Adipose tissue (tissue), 3 donors: Measurements from ENCODE around the gene GPC3. TPM values are rescaled to one million over a fixed set of nuclear protein-coding genes. Genes with fewer than 3 reads are reported as not detected.

Experiments used
- H3K27ac ChIP-seq: one replicate; pipeline ENCODE4 v1.5.1; 2013; ENCODE audit warnings: low read depth, low read length
- WGBS, 3 donors: extraction: QIAGEN DNeasy Blood & Tissue Kit; methylation state at CpG; one replicate each; pipeline ENCODE4 v1.1.7; 2013; 5-methylcytosine and 5-hydroxymethylcytosine counted together
- polyA plus RNA-seq, 3 donors: library from polyadenylated mRNA; stranded (reverse); fragments of 200-250 nt; gene quantifications; one replicate each; pipeline ENCODE4 v1.2.3, GENCODE V29; 2013
- donor health status: healthy with polysubstance abuse.
- donor health status: Bipolar disorder and iron deficiency.
- donor health status: healthy.

Gene GPC3
- polyA plus RNA-seq, 3 donors: 5.0 to 58.6 (median 14.1) TPM

DNA sequence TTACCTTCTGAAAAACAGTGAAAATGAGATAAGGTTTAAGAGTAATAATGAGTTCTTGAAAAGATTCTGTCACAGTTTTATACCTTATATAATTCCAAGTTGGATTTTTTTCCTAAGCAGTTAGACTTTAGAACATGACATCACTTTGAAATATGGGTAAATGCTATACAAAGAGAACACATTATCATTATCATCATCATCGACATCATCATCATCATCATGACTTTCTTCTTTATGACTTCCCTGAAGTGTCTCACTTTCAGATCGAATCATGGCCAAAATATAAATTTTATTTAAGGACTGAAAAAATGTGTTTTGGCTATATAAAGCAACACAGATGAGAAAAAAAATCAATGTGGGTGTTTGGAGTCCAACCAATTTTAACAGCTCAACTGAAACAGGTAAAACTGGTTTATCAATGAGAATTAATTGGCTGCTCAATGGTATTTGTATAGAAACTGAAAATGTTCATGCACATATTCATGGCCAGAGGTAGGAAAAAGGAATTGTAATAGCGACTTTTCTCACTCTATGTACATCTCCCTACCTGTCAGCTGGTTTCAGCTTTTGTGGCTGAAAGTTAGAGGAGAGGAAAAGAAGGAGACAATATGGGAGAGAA lies 327.0 kb downstream of the GPC3 start:
- 21 to 88% (median 61%) methylated on average over 3 of the region's 3 CpGs for WGBS, 3 donors
- no peak overlapping the region for H3K27ac ChIP-seq

DNA sequence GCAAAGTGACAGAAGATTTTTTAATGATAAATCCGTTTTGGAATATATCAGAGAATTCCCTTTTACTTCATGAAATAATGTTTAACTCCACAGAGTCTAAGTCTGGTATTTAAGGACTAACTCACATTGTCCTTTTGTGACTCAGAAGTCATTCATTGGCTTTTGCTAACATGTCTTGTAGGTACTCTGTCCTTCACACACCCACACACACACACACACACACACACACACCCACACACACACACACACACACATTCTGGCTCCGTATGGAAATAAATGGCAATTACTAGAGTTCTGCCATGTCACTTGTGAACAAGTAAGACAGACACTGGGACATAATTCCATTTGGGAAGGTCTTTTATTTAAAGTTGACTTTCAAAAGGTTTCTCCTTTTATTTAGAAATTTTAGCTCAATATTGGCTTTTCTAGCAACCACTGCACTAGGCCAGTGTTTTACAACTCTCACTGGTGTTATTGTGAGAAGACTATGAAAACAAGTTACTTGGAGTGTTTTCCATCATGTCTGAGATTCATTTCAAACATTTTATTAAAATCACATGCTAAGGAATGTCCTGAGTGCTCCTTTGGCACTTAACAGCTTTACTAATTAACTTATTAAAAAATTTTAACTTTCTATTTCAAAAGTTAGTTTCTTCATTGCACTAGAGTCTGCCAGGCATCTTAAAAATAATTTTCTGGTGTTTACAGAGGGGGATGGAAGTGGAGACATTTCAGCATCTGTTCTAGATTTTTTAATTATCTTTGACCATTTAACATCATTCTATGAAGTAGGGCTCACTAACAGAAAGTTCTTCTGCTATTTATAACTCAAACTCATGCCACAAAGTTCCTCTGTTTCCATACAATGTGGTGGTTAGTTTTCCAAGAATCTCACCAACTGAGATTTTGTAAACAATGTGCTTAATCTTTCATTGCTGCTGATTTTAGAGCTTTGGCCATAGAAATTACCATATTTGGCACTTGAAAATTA lies 329.8 kb downstream of the GPC3 start:
- WGBS, 3 donors: 25 to 59% (median 52%) methylated on average over 2 of the region's 2 CpGs
- H3K27ac ChIP-seq: no peak overlapping the region

DNA sequence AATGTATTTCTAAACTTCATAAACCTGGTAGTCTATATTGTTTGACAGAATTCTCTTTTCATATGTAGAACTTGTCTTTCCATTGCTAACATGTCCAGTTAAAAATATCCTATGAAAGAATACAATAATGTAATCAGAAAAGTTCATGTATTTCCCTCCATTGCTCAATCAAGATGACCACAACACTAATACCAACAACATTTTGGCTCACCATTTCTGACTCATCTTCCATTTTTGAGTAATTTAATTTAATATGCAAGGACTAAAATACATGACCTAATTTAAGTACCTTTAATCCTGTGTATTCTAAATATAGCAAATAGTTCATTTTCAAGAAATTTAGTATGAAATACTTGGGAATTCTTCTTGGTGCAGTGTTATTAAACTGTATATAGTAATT lies 330.6 kb downstream of the GPC3 start:
- no peak overlapping the region for H3K27ac ChIP-seq

GRCh38 chrX:133653358-133653757 lies 332.0 kb downstream of the GPC3 start:
- 66 to 96% (median 74%) methylated on average over 2 of the region's 2 CpGs for WGBS, 3 donors
- H3K27ac ChIP-seq: no peak overlapping the region

GRCh38 chrX:133652185-133652584 lies 333.2 kb downstream of the GPC3 start:
- no peak overlapping the region for H3K27ac ChIP-seq
- 85 to 95% (median 87%) methylated on average over 1 of the region's 1 CpG for WGBS, 3 donors

DNA sequence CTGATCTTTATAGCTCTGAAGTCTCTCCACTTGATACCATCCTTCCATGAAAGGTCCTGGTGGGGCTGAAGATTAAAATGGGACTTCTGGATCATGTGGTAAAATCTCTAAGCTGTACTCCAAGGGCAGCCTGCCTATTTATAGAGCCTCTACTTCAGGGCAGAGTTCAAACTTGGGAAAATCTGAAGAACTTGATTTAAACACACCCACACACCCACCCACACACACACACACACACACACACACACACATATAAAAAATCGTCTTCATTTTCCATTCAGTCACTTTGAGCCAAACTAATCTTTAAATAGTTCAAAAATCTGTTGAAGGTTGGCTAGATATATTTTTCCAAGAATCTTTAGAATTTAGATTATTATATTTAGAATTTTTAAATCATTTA lies 335.2 kb downstream of the GPC3 start:
- 0 to 48% (median 28%) methylated on average over 1 of the region's 1 CpG for WGBS, 3 donors
- no peak overlapping the region for H3K27ac ChIP-seq

- H3K27ac ChIP-seq: no peak overlapping the region
- WGBS, 3 donors: 63 to 97% (median 90%) methylated on average over 1 of the region's 1 CpG
These were observed 335.7 kb downstream of the GPC3 start for GRCh38 chrX:133649651-133650050.

GRCh38 chrX:133648594-133648993 lies 336.8 kb downstream of the GPC3 start:
- H3K27ac ChIP-seq: no peak overlapping the region
- whole genome bisulfite sequencing, 3 donors: 74 to 93% (median 91%) methylated on average over 4 of the region's 4 CpGs

- H3K27ac ChIP-seq: no peak overlapping the region
- 49 to 93% (median 66%) methylated on average over 3 of the region's 3 CpGs for WGBS, 3 donors
These were observed 338.7 kb downstream of the GPC3 start for GRCh38 chrX:133646719-133647116.

GRCh38 chrX:133645977-133646718 lies 339.2 kb downstream of the GPC3 start:
- H3K27ac ChIP-seq: no peak overlapping the region
- 36 to 48% (median 40%) methylated on average over 5 of the region's 5 CpGs for WGBS, 3 donors

DNA sequence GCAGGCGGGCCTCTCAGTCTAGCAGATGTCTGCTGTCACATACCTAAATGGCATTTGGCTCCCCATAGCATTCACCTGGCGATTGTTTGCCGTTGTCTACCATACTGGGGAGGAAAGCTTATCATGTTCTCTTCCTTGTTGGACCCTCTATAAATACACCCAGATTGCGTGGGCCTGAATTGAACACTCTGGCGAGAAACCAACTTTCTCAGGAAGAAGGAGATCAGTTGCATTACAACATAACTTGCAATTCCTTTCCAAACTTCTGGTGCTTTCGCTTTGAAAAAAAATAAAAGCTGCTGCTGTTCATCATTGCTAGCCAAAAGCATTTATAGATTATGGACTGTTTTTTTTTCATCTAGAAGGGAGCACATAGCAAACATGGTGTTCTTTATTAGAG lies 340.1 kb downstream of the GPC3 start:
- WGBS, 3 donors: 21 to 43% (median 30%) methylated on average over 4 to 6 of the region's 6 CpGs
- no peak overlapping the region for H3K27ac ChIP-seq

DNA sequence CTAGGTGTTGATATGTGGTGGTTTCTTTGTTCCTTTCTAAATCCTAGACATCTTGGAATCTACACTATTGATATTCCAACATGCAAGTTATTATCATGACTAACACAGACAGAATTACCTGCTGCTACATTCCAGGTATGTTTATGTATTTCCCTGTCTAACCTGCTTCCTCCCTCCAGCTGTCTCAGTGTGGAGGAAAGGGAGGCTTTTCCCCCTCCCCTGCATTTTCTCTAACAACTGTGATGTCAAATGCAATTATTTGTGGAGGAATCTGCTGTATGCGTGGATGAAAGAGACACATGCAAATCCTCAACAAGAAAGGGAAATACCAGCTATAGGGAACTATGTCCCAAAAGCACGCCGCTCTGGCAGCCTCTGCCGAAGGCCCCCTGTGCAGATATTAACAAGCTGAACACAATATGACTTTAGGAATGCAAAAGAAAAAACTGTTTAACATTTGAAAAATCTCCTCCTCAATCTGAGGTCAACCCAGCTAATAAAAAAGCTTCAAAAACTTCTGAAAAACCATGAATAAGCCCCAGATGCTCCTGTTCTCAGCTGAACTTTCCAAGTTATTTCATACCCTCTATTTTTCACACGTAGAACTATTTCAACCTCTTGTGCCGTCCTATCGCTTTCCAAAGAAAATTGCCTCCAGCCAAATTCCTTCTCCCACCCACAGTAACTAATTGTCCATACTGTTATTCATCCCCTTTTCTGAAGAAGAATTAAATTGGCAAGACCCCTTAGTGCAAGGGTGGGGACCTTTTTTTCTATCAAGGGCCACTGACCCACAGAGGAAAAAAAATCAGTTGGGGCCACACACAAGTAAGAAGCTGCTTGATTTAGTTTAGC lies 345.0 kb downstream of the GPC3 start:
- H3K27ac ChIP-seq: no peak overlapping the region
- WGBS, 3 donors: 52 to 68% (median 61%) methylated on average over 7 of the region's 7 CpGs

DNA sequence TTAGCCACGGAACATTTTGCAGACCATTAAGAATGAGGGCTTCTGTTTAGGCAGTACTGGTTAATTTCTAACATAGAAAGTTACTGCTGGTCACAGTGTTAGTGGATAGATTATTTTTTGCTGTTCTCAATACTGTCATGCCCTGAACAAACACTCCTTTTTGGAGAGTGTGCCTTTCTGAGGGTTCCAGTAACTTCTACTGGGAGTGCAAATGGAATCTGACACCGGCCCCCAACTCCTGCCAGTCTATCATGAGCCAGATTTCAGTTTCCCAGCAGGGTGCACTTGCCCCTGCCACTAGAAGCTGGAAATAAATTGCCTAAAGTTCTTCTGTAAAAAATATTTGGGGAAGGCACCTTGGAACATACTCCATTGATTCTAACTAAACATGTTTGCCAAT lies 345.7 kb downstream of the GPC3 start:
- no peak overlapping the region for H3K27ac ChIP-seq
- WGBS, 3 donors: 47 to 92% (median 67%) methylated on average over 2 of the region's 2 CpGs

- 48 to 69% (median 62%) methylated on average over 4 of the region's 4 CpGs for WGBS, 3 donors
- H3K27ac ChIP-seq: no peak overlapping the region
These were observed 347.1 kb downstream of the GPC3 start for GRCh38 chrX:133638285-133638684.

DNA sequence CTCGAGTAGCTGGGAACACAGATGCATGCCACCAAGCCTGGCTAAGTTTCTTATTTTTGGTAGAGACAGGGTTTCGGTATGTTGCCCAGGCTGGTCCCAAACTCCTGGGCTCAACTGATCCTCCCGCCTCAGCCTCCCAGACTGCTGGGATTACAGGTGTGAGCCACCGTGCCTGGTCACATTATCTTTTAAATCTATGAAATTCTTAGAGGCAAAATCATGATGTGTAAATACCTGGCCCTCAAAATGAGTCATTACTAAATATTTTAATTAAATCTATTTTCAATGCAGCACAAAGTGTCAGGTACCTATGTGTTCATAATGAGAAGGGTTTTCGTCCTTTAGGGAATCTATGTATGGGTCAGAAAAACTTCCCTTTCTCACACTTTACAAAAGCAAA lies 347.6 kb downstream of the GPC3 start:
- no peak overlapping the region for H3K27ac ChIP-seq
- WGBS, 3 donors: 79 to 91% (median 84%) methylated on average over 5 of the region's 5 CpGs

- WGBS, 3 donors: 78 to 81% (median 78%) methylated on average over 6 of the region's 6 CpGs
- H3K27ac ChIP-seq: no peak overlapping the region
These were observed 349.4 kb downstream of the GPC3 start for GRCh38 chrX:133636009-133636408.

GRCh38 chrX:133634416-133634815 lies 351.0 kb downstream of the GPC3 start:
- WGBS, 3 donors: 77 to 94% (median 79%) methylated on average over 1 of the region's 1 CpG
- H3K27ac ChIP-seq: no peak overlapping the region

DNA sequence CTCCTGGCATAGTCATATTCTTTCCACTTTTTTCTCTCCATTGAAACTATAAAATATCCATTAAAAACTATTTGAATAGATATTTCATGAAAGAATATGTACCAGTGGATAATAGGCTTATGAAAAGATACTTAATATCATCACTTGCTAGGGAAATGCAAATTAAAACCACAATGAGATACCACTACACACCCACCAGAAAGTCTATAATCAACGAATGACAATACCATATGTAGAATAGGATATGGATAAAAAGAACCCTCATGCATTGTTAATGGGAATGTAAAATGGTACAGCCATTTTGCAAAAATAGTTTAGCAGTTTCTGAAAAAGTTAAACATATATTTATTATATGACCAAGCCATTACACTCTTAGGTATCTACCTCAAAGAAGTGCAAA lies 351.4 kb downstream of the GPC3 start:
- WGBS, 3 donors: 72 to 94% (median 85%) methylated on average over 1 of the region's 1 CpG
- no peak overlapping the region for H3K27ac ChIP-seq
